Measurements from ENCODE around the gene IL4I1. TPM values are rescaled to one million over a fixed set of nuclear protein-coding genes. Genes with fewer than 3 reads are reported as not detected.

The IL4I1 gene
- total and polyA plus RNA-seq, 2 of the 4 experiments (the other 2 are of a cell fraction), result 0.31 to 0.36 TPM

DNA sequence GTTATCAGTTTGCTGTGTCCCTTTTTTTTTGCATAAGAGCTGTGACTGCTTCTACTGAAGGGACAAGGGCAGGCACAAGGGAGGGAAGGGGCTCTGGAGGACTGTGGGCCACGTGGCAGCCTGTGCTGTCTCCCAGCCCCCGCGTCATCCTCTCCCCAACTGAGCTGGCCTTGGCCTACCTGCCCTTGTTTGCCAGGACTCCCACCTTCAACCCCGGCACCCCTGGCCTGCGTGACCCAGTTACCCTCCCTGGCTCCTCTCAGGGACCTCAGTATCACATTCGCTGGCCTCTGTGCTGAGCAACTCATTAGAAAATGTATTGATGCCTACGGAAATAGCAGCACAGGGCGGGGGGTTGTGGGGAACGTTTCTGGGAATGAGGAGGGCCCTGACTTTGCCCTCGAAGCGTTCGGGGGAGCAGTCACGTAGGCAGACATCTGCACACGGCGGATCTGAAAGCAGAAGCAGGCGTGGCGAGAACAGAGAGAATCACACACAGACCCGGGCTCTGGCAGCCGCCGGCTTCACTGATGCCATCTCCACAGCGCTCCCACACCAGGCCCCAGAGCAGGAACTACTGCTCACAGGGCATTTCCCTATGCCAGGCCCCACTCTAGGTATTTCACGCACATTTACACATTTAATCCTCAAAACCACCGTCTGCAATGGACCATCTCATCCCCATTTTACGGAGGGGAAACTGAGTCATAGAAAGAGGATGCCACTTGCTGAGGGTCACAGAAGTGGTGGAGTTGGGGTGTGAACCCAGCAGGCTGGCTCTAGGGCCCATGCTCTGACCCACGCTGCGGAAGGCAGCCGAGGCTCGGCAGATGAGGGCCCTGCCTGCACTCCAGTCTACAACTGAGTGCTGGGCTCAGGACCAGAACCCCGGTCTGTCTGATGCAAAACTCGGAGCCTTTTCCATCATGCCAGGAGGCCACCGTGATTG lies 26.6 kb upstream of the IL4I1 start:
- peaks cover 20% of the 10 kb centered on the region for H3K9me1 ChIP-seq (ENCODE audit: insufficient read depth, low read length)
- H3K18ac ChIP-seq (ENCODE audit: low read depth, low read length), result no peak overlapping the region
- peak overlapping the region; percentile 53 for H2AK9ac ChIP-seq (replicated peaks; ENCODE audit: low read depth, low read length, poor library complexity)
- ChIA-PET POLR2A (ENCODE audit: unreplicated experiment) (no interaction called here), CTCF (no interaction called here)
- H4K5ac ChIP-seq (ENCODE audit: low read depth, low read length), result no peak overlapping the region
- H3K27me3 ChIP-seq (ENCODE audit: control insufficient read depth, insufficient read depth, low read length), result no peaks in the 10 kb centered on the region
- H2BK15ac ChIP-seq (ENCODE audit: low read depth, low read length), result no peak overlapping the region; the same call in 2 of the 3 replicates
- BruUV-seq (replicated peaks), result no TSS peak
- no peak overlapping the region for H4K8ac ChIP-seq (ENCODE audit: low read depth in 2 of 2, low read length in 2 of 2)
- H2AK5ac ChIP-seq (ENCODE audit: low read depth, low read length), result no peak overlapping the region
- 90% methylated on average over 19 of the region's 31 CpGs; no CpG with 5 or more reads in 1 of the 2 experiments for WGBS, 2 experiments (ENCODE audit: extremely low coverage in 2 of 2, insufficient read length in 1 of 2)
- no peak overlapping the region for H3K23ac ChIP-seq (ENCODE audit: low read depth, low read length)
- no peak overlapping the region for H3K4me2 ChIP-seq (ENCODE audit: low read depth, low read length)
- peak overlapping the region; percentile 59; the same call in 1 of the 2 replicates for H3K14ac ChIP-seq (replicated peaks; ENCODE audit: low read depth, low read length)
- dilution Hi-C loops (cut with HindIII; ENCODE audit: low sequenced_read_pairs, unreplicated experiment), result no loop called here
- in situ Hi-C loops (cut with MboI; ENCODE audit: low sequenced_read_pairs), result no loop called here
- H3K36me3 ChIP-seq (ENCODE audit: control insufficient read depth, insufficient read depth, low read length), result peaks cover 26% of the 10 kb centered on the region
- no peak overlapping the region for H2BK20ac ChIP-seq (ENCODE audit: low read depth, low read length)
- H3K9ac ChIP-seq (ENCODE audit: low read depth, low read length), result no peak overlapping the region
- H3K79me1 ChIP-seq (ENCODE audit: low read depth in 1 of 2, low read length in 2 of 2), result peaks cover 33 to 83% of the 10 kb centered on the region in 2 experiments
- intact Hi-C loops (cut with micrococcal nuclease), result no loop called here
- peaks cover 52% of the 10 kb centered on the region for H4K20me1 ChIP-seq (ENCODE audit: insufficient read depth, low read length)
- no peak for DNase-seq
- no peaks in the 10 kb centered on the region for H3K9me3 ChIP-seq (ENCODE audit: control insufficient read depth, insufficient read depth, low read length)
- no peak for ATAC-seq (ENCODE audit: low read depth)
- no peak overlapping the region for H4K91ac ChIP-seq (ENCODE audit: insufficient read depth, low read depth, low read length)
- no peak overlapping the region for H2BK120ac ChIP-seq (ENCODE audit: low read depth, low read length)
- H3K27ac ChIP-seq (ENCODE audit: insufficient read depth, low read length), result no peak overlapping the region
- H2AFZ ChIP-seq (replicated peaks; ENCODE audit: low read length, poor library complexity), result no peak overlapping the region
- no peak overlapping the region for H3K4ac ChIP-seq (ENCODE audit: low read depth, low read length)
- peaks cover 17% of the 10 kb centered on the region for H3K4me1 ChIP-seq (ENCODE audit: control insufficient read depth, insufficient read depth, low read length)
- no peak overlapping the region for H3K4me3 ChIP-seq (ENCODE audit: insufficient read depth, low read depth, low read length)
- no peak overlapping the region for H2BK5ac ChIP-seq (ENCODE audit: low read depth, low read length, poor library complexity, severe bottlenecking)
- no peak overlapping the region for H3K56ac ChIP-seq (ENCODE audit: extremely low read depth, insufficient read depth, low read length)
- TF ChIP-seq POLR2A (IDR thresholded peaks at IDR 0.05; ENCODE audit: low read depth, low read length), result no peak
- TF ChIP-seq CTCF (conservative IDR thresholded peaks at IDR 0.05; ENCODE audit: low read depth, low read length), result no peak
- TF ChIP-seq CHD1 (IDR thresholded peaks at IDR 0.05; ENCODE audit: low read depth, low read length), result no peak
- no peak for TF ChIP-seq SMC3 (IDR thresholded peaks at IDR 0.05; ENCODE audit: low read depth, low read length)
- TF ChIP-seq USF2 (IDR thresholded peaks at IDR 0.05; ENCODE audit: low read depth, low read length), result no peak
- TF ChIP-seq RFX5 (IDR thresholded peaks at IDR 0.05; ENCODE audit: low read depth, low read length), result no peak
- TF ChIP-seq MAZ (IDR thresholded peaks at IDR 0.05; ENCODE audit: borderline replicate concordance, low read depth, low read length), result no peak
- TF ChIP-seq RAD21 (IDR thresholded peaks at IDR 0.05; ENCODE audit: low read length), result no peak
- no peak for TF ChIP-seq RCOR1 (IDR thresholded peaks at IDR 0.05; ENCODE audit: insufficient replicate concordance, low read length)
- no peak for TF ChIP-seq NFE2L2 (IDR thresholded peaks at IDR 0.05; ENCODE audit: low read depth, low read length)
- no peak for TF ChIP-seq FOS (IDR thresholded peaks at IDR 0.05; ENCODE audit: low read depth, low read length)
- no peak for TF ChIP-seq CEBPB (IDR thresholded peaks at IDR 0.05; ENCODE audit: low read depth, low read length)
- TF ChIP-seq BHLHE40 (IDR thresholded peaks at IDR 0.05; ENCODE audit: low read depth, low read length), result no peak
- TF ChIP-seq MXI1 (IDR thresholded peaks at IDR 0.05; ENCODE audit: borderline replicate concordance, low read depth, low read length), result no peak
